Measurements from ENCODE around the gene GBP1.
"Not testable (repeated sequence)": the region's sequence is repeated elsewhere in the genome, so short reads cannot be mapped to it uniquely, and the experiment has no call there.

The GBP1 gene, protein sequence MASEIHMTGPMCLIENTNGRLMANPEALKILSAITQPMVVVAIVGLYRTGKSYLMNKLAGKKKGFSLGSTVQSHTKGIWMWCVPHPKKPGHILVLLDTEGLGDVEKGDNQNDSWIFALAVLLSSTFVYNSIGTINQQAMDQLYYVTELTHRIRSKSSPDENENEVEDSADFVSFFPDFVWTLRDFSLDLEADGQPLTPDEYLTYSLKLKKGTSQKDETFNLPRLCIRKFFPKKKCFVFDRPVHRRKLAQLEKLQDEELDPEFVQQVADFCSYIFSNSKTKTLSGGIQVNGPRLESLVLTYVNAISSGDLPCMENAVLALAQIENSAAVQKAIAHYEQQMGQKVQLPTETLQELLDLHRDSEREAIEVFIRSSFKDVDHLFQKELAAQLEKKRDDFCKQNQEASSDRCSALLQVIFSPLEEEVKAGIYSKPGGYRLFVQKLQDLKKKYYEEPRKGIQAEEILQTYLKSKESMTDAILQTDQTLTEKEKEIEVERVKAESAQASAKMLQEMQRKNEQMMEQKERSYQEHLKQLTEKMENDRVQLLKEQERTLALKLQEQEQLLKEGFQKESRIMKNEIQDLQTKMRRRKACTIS

DNA sequence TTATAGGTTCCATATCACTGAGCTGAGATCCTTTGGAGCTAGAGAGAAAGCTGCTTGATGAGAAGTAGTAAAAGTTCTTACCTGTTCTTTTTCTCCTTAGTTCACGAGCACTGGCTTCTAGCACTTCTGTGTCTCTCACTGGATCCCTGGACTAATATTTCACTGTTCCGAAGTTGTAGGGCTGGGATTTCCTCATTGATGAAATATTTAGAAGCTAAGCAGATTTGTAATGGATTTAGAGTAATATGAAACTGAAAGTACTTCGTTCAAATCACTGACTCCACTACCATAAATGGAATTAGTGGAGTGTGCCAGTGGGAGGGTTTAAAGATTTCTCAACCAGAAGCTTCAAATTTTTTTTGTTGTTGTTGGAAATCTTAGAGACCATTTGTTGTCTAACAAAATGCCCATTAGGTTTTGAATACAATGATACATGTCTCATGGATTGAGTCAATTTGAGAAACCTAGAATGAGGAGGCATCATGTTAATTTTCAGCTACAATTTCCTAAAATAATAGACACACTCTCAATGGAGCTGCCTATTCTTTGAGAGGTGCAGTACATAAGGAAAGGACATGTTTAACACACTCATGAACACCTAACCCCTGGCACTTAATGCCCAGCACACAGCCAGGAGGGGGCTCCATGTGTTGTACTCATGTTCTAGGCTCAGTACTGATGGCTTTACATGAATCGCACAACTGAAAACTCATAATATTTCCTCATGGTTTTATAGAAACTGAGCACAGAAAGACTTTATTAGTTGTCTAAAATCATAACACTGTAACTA is at the start of gene GBP1:
TSS of gene GBP1 (minus strand) at position 130 of the 790 bp plus-strand sequence. CDS start 1,974 bp downstream, outside the sequence.
- H3K9me3 Mint-ChIP-seq: no peaks in the 10 kb centered on the region
- H3K36me3 Mint-ChIP-seq: peaks cover 23% of the 10 kb centered on the region
- peak within 1 kb of the TSS; percentile 97 for H3K27ac Mint-ChIP-seq
- no peaks in the 10 kb centered on the region for H3K27me3 Mint-ChIP-seq
- H3K4me1 Mint-ChIP-seq: peaks cover 46% of the 10 kb centered on the region
- peak; percentile 67 for ATAC-seq
- peak within 1 kb of the TSS; percentile 94 for H3K4me3 Mint-ChIP-seq

DNA sequence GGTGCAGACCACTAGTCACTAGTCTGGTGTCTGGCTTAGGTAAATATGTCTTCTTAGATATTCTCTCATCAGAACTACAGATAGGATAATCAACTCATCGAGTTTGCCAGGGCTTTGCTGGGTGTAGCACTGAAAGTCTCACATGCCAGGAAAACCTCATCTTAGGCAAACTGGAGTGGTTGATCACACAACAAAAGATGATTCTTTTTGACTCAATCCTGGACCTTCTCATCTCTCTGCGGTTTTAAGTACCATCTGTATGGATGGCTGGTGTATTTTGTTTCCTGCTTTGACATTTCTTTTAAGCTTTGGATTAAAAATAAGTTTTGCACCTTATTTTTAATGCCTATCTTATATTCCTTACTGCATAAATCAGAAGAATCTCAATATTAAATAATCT is 49.7 kb upstream of the GBP1 start:
- no peak for ATAC-seq
- Mint-ChIP-seq H3K27me3 (no peaks in the 10 kb centered on the region), H3K4me3 (no peak overlapping the region), H3K4me1 (no peaks in the 10 kb centered on the region), H3K9me3 (no peaks in the 10 kb centered on the region), H3K27ac (no peak overlapping the region), H3K36me3 (peaks cover 46% of the 10 kb centered on the region)

DNA sequence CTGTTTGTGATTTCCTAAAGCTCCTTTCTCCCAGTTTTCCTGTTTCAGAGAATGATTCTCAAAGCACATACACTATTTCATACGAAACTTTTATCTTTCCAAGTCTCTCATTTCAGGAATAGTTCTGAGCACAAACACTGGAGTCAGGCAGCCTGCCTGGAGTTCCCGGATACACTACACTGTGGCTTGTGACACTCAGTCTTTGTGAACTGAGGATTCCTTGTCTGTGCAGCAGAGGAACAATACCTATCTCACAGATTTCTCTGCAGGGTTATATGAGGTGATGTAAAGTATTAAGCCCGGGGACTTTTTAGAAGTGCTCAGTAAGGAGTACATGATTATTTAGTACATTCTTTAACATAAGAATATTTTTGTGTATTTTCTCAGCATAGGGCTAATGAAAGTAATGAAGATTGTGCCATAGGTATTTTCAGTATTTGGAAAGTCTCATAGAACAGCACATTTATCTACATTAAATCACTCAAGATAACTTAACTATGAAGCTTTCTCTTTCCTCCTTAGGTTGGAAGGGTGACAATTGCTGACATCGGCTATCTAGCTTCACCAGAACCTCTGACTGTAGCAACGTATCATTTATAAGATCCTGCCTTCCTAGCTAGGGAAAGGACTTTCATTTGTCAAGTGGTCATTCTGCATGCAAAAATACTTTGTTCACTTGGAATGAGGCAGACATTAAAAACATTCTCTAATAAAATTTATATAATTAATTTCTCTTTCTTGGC is 48.0 kb upstream of the GBP1 start:
- H3K36me3 Mint-ChIP-seq: peaks cover 62% of the 10 kb centered on the region
- H3K4me1 Mint-ChIP-seq: no peaks in the 10 kb centered on the region
- H3K27me3 Mint-ChIP-seq: no peaks in the 10 kb centered on the region
- ATAC-seq: no peak
- H3K9me3 Mint-ChIP-seq: no peaks in the 10 kb centered on the region
- no peak overlapping the region for H3K4me3 Mint-ChIP-seq
- no peak overlapping the region for H3K27ac Mint-ChIP-seq

DNA sequence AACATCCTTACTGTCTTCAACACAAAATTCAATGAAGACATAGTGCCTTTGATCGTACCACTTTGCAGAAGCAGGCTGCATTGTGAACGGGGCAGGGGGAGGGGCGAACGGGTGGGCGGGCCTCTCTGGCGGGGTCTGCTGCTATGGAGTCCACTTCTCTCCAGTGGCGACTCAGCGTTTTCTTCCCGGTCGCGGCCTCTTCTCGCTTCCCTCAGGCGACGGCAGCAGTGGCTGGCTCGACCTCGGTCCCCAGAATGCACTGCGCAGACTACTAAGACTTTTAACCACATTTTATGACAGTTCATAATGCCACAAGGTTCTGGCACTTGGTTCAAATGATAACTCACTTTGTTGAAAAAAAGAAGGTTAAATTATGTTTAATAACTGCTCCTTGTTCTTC is 39.7 kb upstream of the GBP1 start:
- Mint-ChIP-seq H3K4me3 (no peak overlapping the region), H3K4me1 (no peaks in the 10 kb centered on the region), H3K9me3 (no peaks in the 10 kb centered on the region), H3K27me3 (no peaks in the 10 kb centered on the region), H3K36me3 (peaks cover 53% of the 10 kb centered on the region), H3K27ac (no peak overlapping the region)
- ATAC-seq: no peak

GRCh38 chr1:89104147-89104546 is 39.1 kb upstream of the GBP1 start:
- Mint-ChIP-seq H3K27me3 (no peaks in the 10 kb centered on the region), H3K27ac (no peak overlapping the region), H3K4me1 (no peaks in the 10 kb centered on the region), H3K36me3 (peaks cover 48% of the 10 kb centered on the region), H3K9me3 (no peaks in the 10 kb centered on the region), H3K4me3 (no peak overlapping the region)
- no peak for ATAC-seq

DNA sequence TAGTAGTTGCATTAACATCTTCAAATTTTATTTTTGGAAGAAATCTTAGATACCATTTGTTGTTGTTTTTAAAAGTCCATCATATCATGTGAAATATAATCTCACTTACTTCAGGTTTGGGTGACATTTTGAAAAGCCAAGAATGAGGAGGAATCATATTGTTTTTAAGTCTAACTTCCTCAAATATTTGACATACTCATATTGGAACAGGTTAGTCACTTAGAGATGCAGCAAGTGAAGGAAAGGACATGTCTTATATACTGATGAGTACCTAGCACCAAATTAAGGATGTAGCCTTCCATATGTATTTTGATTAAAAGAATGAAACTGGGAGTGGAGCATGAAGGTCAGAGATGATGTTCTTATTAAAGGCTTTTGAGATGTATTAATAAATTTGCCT is 37.0 kb upstream of the GBP1 start:
- H3K9me3 Mint-ChIP-seq: peaks cover 4% of the 10 kb centered on the region
- no peaks in the 10 kb centered on the region for H3K4me1 Mint-ChIP-seq
- no peak for ATAC-seq
- H3K27me3 Mint-ChIP-seq: no peaks in the 10 kb centered on the region
- no peak overlapping the region for H3K27ac Mint-ChIP-seq
- peaks cover 33% of the 10 kb centered on the region for H3K36me3 Mint-ChIP-seq
- H3K4me3 Mint-ChIP-seq: no peak overlapping the region

DNA sequence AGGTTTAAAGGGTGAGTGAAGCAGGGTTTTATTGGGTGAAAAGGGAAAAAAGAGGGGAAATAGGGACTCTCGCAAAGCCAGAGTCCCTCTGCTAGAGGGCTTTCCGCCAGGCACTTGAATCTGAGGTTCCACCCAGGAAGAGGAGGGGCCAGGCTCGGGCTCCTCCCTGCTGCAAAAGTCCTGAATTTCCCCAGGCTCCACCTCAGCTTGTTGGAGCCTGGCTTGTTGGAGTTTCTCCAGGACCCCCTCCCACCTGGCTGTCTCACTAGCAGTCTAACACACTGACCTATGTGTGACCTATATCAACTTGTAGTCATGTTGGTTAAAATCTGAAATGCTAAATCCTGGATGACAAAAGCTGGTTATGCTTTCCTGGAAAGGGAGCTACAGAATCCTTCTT is 35.4 kb upstream of the GBP1 start:
- Mint-ChIP-seq H3K4me3 (no peak overlapping the region), H3K9me3 (peaks cover 7% of the 10 kb centered on the region), H3K27me3 (no peaks in the 10 kb centered on the region), H3K4me1 (no peaks in the 10 kb centered on the region), H3K36me3 (peaks cover 19% of the 10 kb centered on the region), H3K27ac (no peak overlapping the region)
- no peak for ATAC-seq

GRCh38 chr1:89098857-89099256 is 33.8 kb upstream of the GBP1 start:
- no peaks in the 10 kb centered on the region for H3K27me3 Mint-ChIP-seq
- H3K36me3 Mint-ChIP-seq: peaks cover 5% of the 10 kb centered on the region
- H3K4me3 Mint-ChIP-seq: no peak overlapping the region
- ATAC-seq: no peak
- no peaks in the 10 kb centered on the region for H3K4me1 Mint-ChIP-seq
- no peak overlapping the region for H3K27ac Mint-ChIP-seq
- H3K9me3 Mint-ChIP-seq: peaks cover 7% of the 10 kb centered on the region

- H3K27ac Mint-ChIP-seq: no peak overlapping the region
- H3K27me3 Mint-ChIP-seq: no peaks in the 10 kb centered on the region
- peaks cover 7% of the 10 kb centered on the region for H3K9me3 Mint-ChIP-seq
- no peak for ATAC-seq
- H3K36me3 Mint-ChIP-seq: peaks cover 5% of the 10 kb centered on the region
- no peak overlapping the region for H3K4me3 Mint-ChIP-seq
- H3K4me1 Mint-ChIP-seq: no peaks in the 10 kb centered on the region
Observed at GRCh38 chr1:89095737-89096136, 30.7 kb upstream of the GBP1 start.

GRCh38 chr1:89089962-89090361 is 25.0 kb upstream of the GBP1 start:
- no peaks in the 10 kb centered on the region for H3K27me3 Mint-ChIP-seq
- H3K4me1 Mint-ChIP-seq: no peaks in the 10 kb centered on the region
- no peaks in the 10 kb centered on the region for H3K9me3 Mint-ChIP-seq
- H3K36me3 Mint-ChIP-seq: no peaks in the 10 kb centered on the region
- no peak overlapping the region for H3K27ac Mint-ChIP-seq
- ATAC-seq: no peak
- no peak overlapping the region for H3K4me3 Mint-ChIP-seq

- no peak for ATAC-seq
- H3K27me3 Mint-ChIP-seq: no peaks in the 10 kb centered on the region
- no peak overlapping the region for H3K4me3 Mint-ChIP-seq
- H3K27ac Mint-ChIP-seq: no peak overlapping the region
- no peaks in the 10 kb centered on the region for H3K36me3 Mint-ChIP-seq
- H3K4me1 Mint-ChIP-seq: no peaks in the 10 kb centered on the region
- peaks cover 6% of the 10 kb centered on the region for H3K9me3 Mint-ChIP-seq
Observed at GRCh38 chr1:89088572-89088971, 23.6 kb upstream of the GBP1 start.

GRCh38 chr1:89087241-89087640 is 22.2 kb upstream of the GBP1 start:
- no peak for ATAC-seq

GRCh38 chr1:89085781-89086180 is 20.8 kb upstream of the GBP1 start:
- peaks cover 11% of the 10 kb centered on the region for H3K4me1 Mint-ChIP-seq
- peaks cover 6% of the 10 kb centered on the region for H3K9me3 Mint-ChIP-seq
- H3K4me3 Mint-ChIP-seq: no peak overlapping the region
- no peak overlapping the region for H3K27ac Mint-ChIP-seq
- no peaks in the 10 kb centered on the region for H3K27me3 Mint-ChIP-seq
- H3K36me3 Mint-ChIP-seq: no peaks in the 10 kb centered on the region
- ATAC-seq: no peak

More at GRCh38 chr1:89087241-89087640, 22.2 kb upstream of the GBP1 start:
- Mint-ChIP-seq H3K36me3 (no peaks in the 10 kb centered on the region), H3K4me3 (no peak overlapping the region), H3K27ac (no peak overlapping the region), H3K9me3 (peaks cover 6% of the 10 kb centered on the region), H3K4me1 (no peaks in the 10 kb centered on the region), H3K27me3 (no peaks in the 10 kb centered on the region)

DNA sequence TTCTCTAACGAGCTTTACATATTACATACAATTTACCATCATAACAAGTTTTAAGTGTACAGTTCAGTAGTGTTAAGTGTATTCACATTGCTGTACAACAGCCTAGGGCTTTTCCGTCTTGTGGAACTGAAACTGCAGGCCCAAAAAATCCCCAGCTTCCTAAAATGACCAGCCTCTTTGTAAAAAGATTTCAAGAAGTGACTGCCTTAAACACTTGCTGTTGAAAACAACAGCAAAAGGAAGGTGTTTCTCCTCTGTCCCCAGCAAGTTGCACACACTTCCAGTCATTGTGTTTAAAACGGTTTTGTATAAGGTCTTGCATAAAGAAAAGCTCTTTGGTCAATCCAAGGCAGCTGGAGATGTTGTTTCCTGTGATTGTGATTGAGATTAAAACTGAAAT is 16.0 kb upstream of the GBP1 start:
- Mint-ChIP-seq H3K9me3 (peaks cover 8% of the 10 kb centered on the region), H3K4me3 (no peak overlapping the region), H3K27ac (peak overlapping the region; percentile 30), H3K4me1 (peaks cover 18% of the 10 kb centered on the region), H3K27me3 (no peaks in the 10 kb centered on the region), H3K36me3 (no peaks in the 10 kb centered on the region)
- ATAC-seq: peak; percentile 76

DNA sequence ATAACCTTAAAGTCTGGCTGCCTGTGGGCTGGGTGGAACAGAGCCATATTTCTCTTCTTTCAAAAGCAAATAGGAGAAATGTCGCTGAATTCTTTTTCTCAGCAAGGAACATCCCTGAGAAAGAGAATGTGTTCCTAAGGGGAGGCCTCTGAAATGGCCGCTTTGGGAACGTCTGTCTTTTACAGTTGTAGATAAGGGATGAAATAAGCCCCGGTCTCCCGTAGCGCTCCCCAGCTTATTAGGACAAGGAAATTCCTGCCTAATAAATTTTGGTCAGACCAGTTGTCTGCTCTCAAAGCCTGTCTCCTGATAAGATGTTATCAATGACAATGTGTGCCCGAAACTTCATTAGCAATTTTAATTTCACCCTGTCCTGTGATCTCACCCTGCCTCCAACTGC is 15.1 kb upstream of the GBP1 start:
- not testable (repeated sequence) for H3K27me3 Mint-ChIP-seq, H3K9me3 Mint-ChIP-seq, H3K36me3 Mint-ChIP-seq, H3K4me3 Mint-ChIP-seq, ATAC-seq
- H3K27ac Mint-ChIP-seq: peak overlapping the region; percentile 30
- H3K4me1 Mint-ChIP-seq: peaks cover 18% of the 10 kb centered on the region
